HepG2 (cell line): ENCODE data around the gene LYRM2. TPM values are rescaled to one million over a fixed set of nuclear protein-coding genes. Genes with fewer than 3 reads are reported as not detected.

Experiments
- ATAC-seq: fragments of 200-7000 bp; cut with Tn5 transposase; 3 replicates; pipeline ENCODE4 v1.9.1; 2020; ENCODE audit warnings: mild to moderate bottlenecking, moderate library complexity
- BruUV-seq: library from RNA; stranded (reverse); fragments of 400-500 nt; replicated peaks from 2 replicates; lab custom pipeline; 2021; lab: Mats Ljungman, UMichigan
- CTCF ChIA-PET: fragments of 300-600 bp; formaldehyde crosslinking; extraction: SDS; loops from one replicate; lab custom pipeline; 2021; ENCODE audit warnings: low total read pairs, inconsistent platforms, low intra/inter-chr PET ratio; lab: Yijun Ruan, JAX
- POLR2A ChIA-PET: fragments of 350-600 bp; sonication (Branson Sonifier 250); formaldehyde crosslinking; loops from one replicate; lab custom pipeline; 2020; ENCODE audit warnings: antibody characterized with exemption, inconsistent platforms; lab: Yijun Ruan, JAX
- DNase-seq: peaks from one replicate; pipeline ENCODE4 v3.0.0-alpha.2; 2015; ENCODE audit warnings: low spot score
- FAIRE-seq: peaks from 3 replicates; lab custom pipeline; 2011; peaks lifted over from hg19 to GRCh38; lab: Jason Lieb, UNC
- H2AFZ ChIP-seq: one replicate; pipeline ENCODE4 v1.6.1; 2011; ENCODE audit warnings: low read length, inconsistent platforms
- H3K27ac ChIP-seq: fragments of 300-600 bp; 3 replicates; pipeline ENCODE4 v1.8.0; 2011; ENCODE audit warnings: mixed run types, mild to moderate bottlenecking, mixed read lengths, low read length, inconsistent platforms; ENCODE audit not compliant: insufficient read depth; ENCODE audit errors: extremely low read length
- H3K27me3 ChIP-seq, 2 experiments: fragments of 200-600 bp in 1 of 2; 2 replicates in 1 of 2; 3 replicates in 1 of 2; pipeline versions ENCODE4 v1.6.0 to v1.8.0; 2011; ENCODE audit warnings: low read length in 2 of 2, mild to moderate bottlenecking in 2 of 2, moderate library complexity in 2 of 2, inconsistent platforms in 1 of 2; ENCODE audit not compliant: insufficient read depth in 2 of 2, control insufficient read depth in 1 of 2
- H3K36me3 ChIP-seq, 2 experiments: fragments of 200-600 bp in 1 of 2; replicated peaks in 1 of 2; 2 replicates in 1 of 2; 3 replicates in 1 of 2; pipeline versions ENCODE4 v1.5.1 to v1.8.0; 2011; ENCODE audit warnings: low read length in 2 of 2, inconsistent platforms in 1 of 2; ENCODE audit not compliant: insufficient read depth in 2 of 2, control insufficient read depth in 1 of 2
- H3K4me1 ChIP-seq: 2 replicates; pipeline ENCODE4 v1.5.1; 2012; ENCODE audit warnings: low read length, inconsistent platforms; ENCODE audit not compliant: insufficient read depth
- H3K4me2 ChIP-seq: 2 replicates; pipeline ENCODE4 v1.6.0; 2011; ENCODE audit warnings: low read depth, low read length, inconsistent platforms
- H3K4me3 ChIP-seq, 3 experiments: fragments of 200-600 bp in 1 of 3; sonication (generic), shearing (Covaris generic) in 1 of 3; replicated peaks in 1 of 3; 2 replicates each; pipeline ENCODE4 v1.5.1; 2011 to 2016; ENCODE audit warnings: low read length in 3 of 3, inconsistent platforms in 2 of 3, low read depth in 2 of 3, mild to moderate bottlenecking in 2 of 3, control low read depth in 1 of 3, mixed read lengths in 1 of 3; ENCODE audit not compliant: insufficient read depth in 1 of 3
- H3K79me2 ChIP-seq: one replicate; pipeline ENCODE4 v1.6.1; 2011; ENCODE audit warnings: low read length, inconsistent platforms; ENCODE audit not compliant: insufficient read depth
- H3K9ac ChIP-seq: 2 replicates; pipeline ENCODE4 v1.6.0; 2011; ENCODE audit warnings: mild to moderate bottlenecking, low read depth, low read length, inconsistent platforms; ENCODE audit not compliant: insufficient read depth
- H3K9me3 ChIP-seq: 2 replicates; pipeline ENCODE4 v1.5.1; 2012; ENCODE audit warnings: mild to moderate bottlenecking, low read length
- H4K20me1 ChIP-seq: 2 replicates; pipeline ENCODE4 v1.6.0; 2011; ENCODE audit warnings: inconsistent platforms, mild to moderate bottlenecking, low read length, moderate library complexity; ENCODE audit not compliant: insufficient read depth
- GATAD2A ChIP-seq: IDR thresholded peaks from 2 replicates; pipeline ENCODE4 v1.6.1; 2016
- HHEX ChIP-seq: IDR thresholded peaks from 2 replicates; pipeline ENCODE4 v1.6.1; 2016; ENCODE audit warnings: control low read depth
- JDP2 ChIP-seq: sonication (generic); formaldehyde crosslinking; IDR thresholded peaks from 2 replicates; pipeline ENCODE4 v1.8.1; 2022; ENCODE audit warnings: missing genetic modification reagents, borderline replicate concordance
- REPIN1 ChIP-seq: sonication (generic); formaldehyde crosslinking; IDR thresholded peaks from 2 replicates; pipeline ENCODE4 v1.8.0; 2022; ENCODE audit warnings: missing genetic modification reagents, low read depth, mild to moderate bottlenecking, borderline replicate concordance
- SIN3A ChIP-seq: IDR thresholded peaks from 2 replicates; pipeline ENCODE4 v1.6.1; 2011; ENCODE audit warnings: low read depth, mild to moderate bottlenecking, control low read depth, low read length, borderline replicate concordance
- SMARCE1 ChIP-seq: fragments of 450-650 bp; IDR thresholded peaks from 2 replicates; pipeline ENCODE4 v1.6.1; 2017; ENCODE audit warnings: borderline replicate concordance
- STAT5B ChIP-seq: sonication (generic); formaldehyde crosslinking; IDR thresholded peaks from 2 replicates; pipeline ENCODE4 v1.4.0; 2020; ENCODE audit warnings: missing genetic modification reagents
- ZNF121 ChIP-seq: sonication (generic); formaldehyde crosslinking; IDR thresholded peaks from 2 replicates; pipeline ENCODE4 v1.5.0; 2020; ENCODE audit warnings: mild to moderate bottlenecking, missing genetic modification reagents
- ZNF205 ChIP-seq: IDR thresholded peaks from 2 replicates; pipeline ENCODE4 v1.6.1; 2018; ENCODE audit warnings: missing biosample characterization, missing genetic modification reagents
- ZNF207 ChIP-seq: fragments of 450-650 bp; IDR thresholded peaks from 2 replicates; pipeline ENCODE4 v1.6.1; 2016; ENCODE audit warnings: antibody characterized with exemption, borderline replicate concordance
- WGBS: methylation state at CpG from one replicate; pipeline ENCODE4 v1.1.6; 2017; ENCODE audit warnings: low lambda C conversion rate; 5-methylcytosine and 5-hydroxymethylcytosine counted together
- in situ Hi-C: cut with HindIII; loops from 2 replicates; pipeline ENCODE4 v1.10.0; 2017; ENCODE audit warnings: low pct_unique_long_range_greater_than_20kb; ENCODE audit not compliant: extremely low pct_ligation_motif_present
- intact Hi-C: fragments of 100-400 bp; cut with micrococcal nuclease; formaldehyde crosslinking; loops from one replicate; pipeline ENCODE4 v1.10.0; 2022; ENCODE audit not compliant: unreplicated experiment
- polyA plus RNA-seq, 8 experiments: library from polyadenylated mRNA; depleted of rRNA in 3 of 8; stranded (reverse) in 7 of 8; unstranded in 1 of 8; fragments of >200 nt; fragmentation: Illumina TruSeq in 4 of 8; extraction: Trizol in 4 of 8; gene quantifications; 2 replicates each; pipeline versions ENCODE4 v1.2.1 to v1.2.3, GENCODE V29; 2011 to 2016; ENCODE audit warnings: low read depth in 4 of 8, missing spikeins in 1 of 8, mixed read lengths in 1 of 8; ENCODE audit not compliant: insufficient read depth in 1 of 8
- total RNA-seq, 5 experiments: library from RNA; depleted of rRNA; stranded (reverse); fragments of >200 nt; fragmentation: Illumina TruSeq; extraction: Trizol; gene quantifications; 2 replicates each; pipeline ENCODE4 v1.2.3, GENCODE V29; 2016; ENCODE audit warnings: low read depth in 1 of 5
- TF ChIP-seq, protein P1 (sequence below): IDR thresholded peaks from 2 replicates; pipeline ENCODE4 v1.6.1; 2016
- TF ChIP-seq, protein P2 (sequence below), 2 experiments: fragments of 450-650 bp in 1 of 2; sonication (generic) in 1 of 2; formaldehyde crosslinking in 1 of 2; IDR thresholded peaks; 2 replicates each; pipeline versions ENCODE4 v1.6.1 to v1.8.0; 2016 to 2022; ENCODE audit warnings: antibody characterized with exemption in 1 of 2, mild to moderate bottlenecking in 1 of 2, missing genetic modification reagents in 1 of 2
- TF ChIP-seq, protein P3 (sequence below): sonication (generic); formaldehyde crosslinking; IDR thresholded peaks from 2 replicates; pipeline ENCODE4 v1.5.0; 2020; ENCODE audit warnings: mild to moderate bottlenecking, missing genetic modification reagents

The LYRM2 gene
- total and polyA plus RNA-seq, 2 of the 13 experiments (the other 11 are each of a cell fraction or from before 2014, with no cell fraction given): 17.8 to 32.6 TPM

DNA sequence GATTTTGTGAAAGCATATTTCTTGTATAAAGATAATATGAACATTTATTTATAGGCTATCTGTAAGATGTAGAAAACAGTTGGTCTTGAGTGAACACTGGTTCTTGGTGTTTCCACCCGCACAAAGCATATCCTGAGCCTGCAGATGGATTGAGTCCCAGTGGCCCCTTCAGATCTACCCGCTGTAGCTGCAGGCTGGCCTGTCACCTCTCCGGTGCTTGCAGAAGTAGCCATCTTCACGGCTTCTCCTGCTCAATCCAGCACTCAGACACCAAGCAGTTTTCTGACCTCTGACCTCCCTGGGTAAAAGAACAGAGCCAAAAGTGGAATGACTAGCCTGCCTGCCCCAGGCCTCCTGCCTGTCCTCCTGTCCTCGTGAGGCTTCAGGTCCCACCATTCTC is 22.7 kb downstream of the LYRM2 start:
- no peak overlapping the region for H3K9ac ChIP-seq
- no TSS peak for BruUV-seq
- no peaks in the 10 kb centered on the region for H3K4me1 ChIP-seq
- no peak for FAIRE-seq
- H3K4me3 ChIP-seq: no peak overlapping the region
- ChIA-PET CTCF (no interaction called here), POLR2A (no interaction called here)
- H3K27ac ChIP-seq: no peak overlapping the region
- no peaks in the 10 kb centered on the region for H3K9me3 ChIP-seq
- no peak overlapping the region for H2AFZ ChIP-seq
- H3K4me2 ChIP-seq: no peak overlapping the region
- H4K20me1 ChIP-seq: no peaks in the 10 kb centered on the region
- ATAC-seq: no peak
- 67% methylated on average over 5 of the region's 5 CpGs for WGBS
- H3K36me3 ChIP-seq: no peaks in the 10 kb centered on the region
- in situ Hi-C loops: no loop called here
- H3K79me2 ChIP-seq: no peaks in the 10 kb centered on the region
- intact Hi-C loops: no loop called here
- no peak for DNase-seq
- peaks cover 0 to 6% of the 10 kb centered on the region in 2 experiments; a peak in 1 of 5 replicates for H3K27me3 ChIP-seq
- TF ChIP-seq HHEX (CRISPR knock-in tag) (no peak), JDP2 (no peak), GATAD2A (no peak), REPIN1 (CRISPR knock-in tag) (no peak), ZNF205 (CRISPR knock-in tag) (no peak), ZNF121 (no peak), SMARCE1 (no peak), STAT5B (CRISPR knock-in tag) (no peak), SIN3A (no peak), ZNF207 (no peak)
- TF ChIP-seq, protein P1, sequence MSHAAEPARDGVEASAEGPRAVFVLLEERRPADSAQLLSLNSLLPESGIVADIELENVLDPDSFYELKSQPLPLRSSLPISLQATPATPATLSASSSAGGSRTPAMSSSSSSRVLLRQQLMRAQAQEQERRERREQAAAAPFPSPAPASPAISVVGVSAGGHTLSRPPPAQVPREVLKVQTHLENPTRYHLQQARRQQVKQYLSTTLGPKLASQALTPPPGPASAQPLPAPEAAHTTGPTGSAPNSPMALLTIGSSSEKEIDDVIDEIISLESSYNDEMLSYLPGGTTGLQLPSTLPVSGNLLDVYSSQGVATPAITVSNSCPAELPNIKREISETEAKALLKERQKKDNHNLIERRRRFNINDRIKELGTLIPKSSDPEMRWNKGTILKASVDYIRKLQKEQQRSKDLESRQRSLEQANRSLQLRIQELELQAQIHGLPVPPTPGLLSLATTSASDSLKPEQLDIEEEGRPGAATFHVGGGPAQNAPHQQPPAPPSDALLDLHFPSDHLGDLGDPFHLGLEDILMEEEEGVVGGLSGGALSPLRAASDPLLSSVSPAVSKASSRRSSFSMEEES: no peak
- TF ChIP-seq, protein P2, sequence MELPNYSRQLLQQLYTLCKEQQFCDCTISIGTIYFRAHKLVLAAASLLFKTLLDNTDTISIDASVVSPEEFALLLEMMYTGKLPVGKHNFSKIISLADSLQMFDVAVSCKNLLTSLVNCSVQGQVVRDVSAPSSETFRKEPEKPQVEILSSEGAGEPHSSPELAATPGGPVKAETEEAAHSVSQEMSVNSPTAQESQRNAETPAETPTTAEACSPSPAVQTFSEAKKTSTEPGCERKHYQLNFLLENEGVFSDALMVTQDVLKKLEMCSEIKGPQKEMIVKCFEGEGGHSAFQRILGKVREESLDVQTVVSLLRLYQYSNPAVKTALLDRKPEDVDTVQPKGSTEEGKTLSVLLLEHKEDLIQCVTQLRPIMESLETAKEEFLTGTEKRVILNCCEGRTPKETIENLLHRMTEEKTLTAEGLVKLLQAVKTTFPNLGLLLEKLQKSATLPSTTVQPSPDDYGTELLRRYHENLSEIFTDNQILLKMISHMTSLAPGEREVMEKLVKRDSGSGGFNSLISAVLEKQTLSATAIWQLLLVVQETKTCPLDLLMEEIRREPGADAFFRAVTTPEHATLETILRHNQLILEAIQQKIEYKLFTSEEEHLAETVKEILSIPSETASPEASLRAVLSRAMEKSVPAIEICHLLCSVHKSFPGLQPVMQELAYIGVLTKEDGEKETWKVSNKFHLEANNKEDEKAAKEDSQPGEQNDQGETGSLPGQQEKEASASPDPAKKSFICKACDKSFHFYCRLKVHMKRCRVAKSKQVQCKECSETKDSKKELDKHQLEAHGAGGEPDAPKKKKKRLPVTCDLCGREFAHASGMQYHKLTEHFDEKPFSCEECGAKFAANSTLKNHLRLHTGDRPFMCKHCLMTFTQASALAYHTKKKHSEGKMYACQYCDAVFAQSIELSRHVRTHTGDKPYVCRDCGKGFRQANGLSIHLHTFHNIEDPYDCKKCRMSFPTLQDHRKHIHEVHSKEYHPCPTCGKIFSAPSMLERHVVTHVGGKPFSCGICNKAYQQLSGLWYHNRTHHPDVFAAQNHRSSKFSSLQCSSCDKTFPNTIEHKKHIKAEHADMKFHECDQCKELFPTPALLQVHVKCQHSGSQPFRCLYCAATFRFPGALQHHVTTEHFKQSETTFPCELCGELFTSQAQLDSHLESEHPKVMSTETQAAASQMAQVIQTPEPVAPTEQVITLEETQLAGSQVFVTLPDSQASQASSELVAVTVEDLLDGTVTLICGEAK (IDR thresholded peaks at IDR 0.05): no peak
- TF ChIP-seq, protein P2 (CRISPR knock-in tag; IDR thresholded peaks at IDR 0.05): no peak
- TF ChIP-seq, protein P3, sequence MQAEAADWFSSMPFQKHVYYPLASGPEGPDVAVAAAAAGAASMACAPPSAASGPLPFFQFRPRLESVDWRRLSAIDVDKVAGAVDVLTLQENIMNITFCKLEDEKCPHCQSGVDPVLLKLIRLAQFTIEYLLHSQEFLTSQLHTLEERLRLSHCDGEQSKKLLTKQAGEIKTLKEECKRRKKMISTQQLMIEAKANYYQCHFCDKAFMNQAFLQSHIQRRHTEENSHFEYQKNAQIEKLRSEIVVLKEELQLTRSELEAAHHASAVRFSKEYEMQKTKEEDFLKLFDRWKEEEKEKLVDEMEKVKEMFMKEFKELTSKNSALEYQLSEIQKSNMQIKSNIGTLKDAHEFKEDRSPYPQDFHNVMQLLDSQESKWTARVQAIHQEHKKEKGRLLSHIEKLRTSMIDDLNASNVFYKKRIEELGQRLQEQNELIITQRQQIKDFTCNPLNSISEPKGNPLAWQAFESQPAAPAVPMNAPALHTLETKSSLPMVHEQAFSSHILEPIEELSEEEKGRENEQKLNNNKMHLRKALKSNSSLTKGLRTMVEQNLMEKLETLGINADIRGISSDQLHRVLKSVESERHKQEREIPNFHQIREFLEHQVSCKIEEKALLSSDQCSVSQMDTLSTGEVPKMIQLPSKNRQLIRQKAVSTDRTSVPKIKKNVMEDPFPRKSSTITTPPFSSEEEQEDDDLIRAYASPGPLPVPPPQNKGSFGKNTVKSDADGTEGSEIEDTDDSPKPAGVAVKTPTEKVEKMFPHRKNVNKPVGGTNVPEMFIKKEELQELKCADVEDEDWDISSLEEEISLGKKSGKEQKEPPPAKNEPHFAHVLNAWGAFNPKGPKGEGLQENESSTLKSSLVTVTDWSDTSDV (CRISPR knock-in tag): no peak
